HCT116 (cell line): ENCODE data around the gene SAV1. TPM values are rescaled to one million over a fixed set of nuclear protein-coding genes. Genes with fewer than 3 reads are reported as not detected.

ENCODE experiments used
- ATAC-seq: fragments of 200-7000 bp; cut with Tn5 transposase; 2 replicates; pipeline ENCODE4 v1.9.1; 2020; ENCODE audit warnings: mild to moderate bottlenecking, moderate library complexity
- BruUV-seq: library from RNA; stranded (reverse); fragments of 400-500 nt; replicated peaks from 2 replicates; lab custom pipeline; 2021; lab: Mats Ljungman, UMichigan
- CTCF ChIA-PET: fragments of 300-600 bp; sonication (Branson Sonifier 250); formaldehyde crosslinking; loops from one replicate; lab custom pipeline; 2021; ENCODE audit warnings: antibody characterized with exemption; lab: Charles Lee
- POLR2A ChIA-PET: fragments of 300-600, 350-600 bp; sonication (Branson Sonifier 250); formaldehyde crosslinking; loops from one replicate; lab custom pipeline; 2021; ENCODE audit warnings: antibody characterized with exemption; lab: Charles Lee
- RAD21 ChIA-PET, 2 experiments: fragments of 300-600 bp; sonication (Branson Sonifier 250); formaldehyde crosslinking; loops; one replicate each; lab custom pipeline; 2023; ENCODE audit warnings: low total read pairs in 2 of 2; ENCODE audit not compliant: uncharacterized antibody in 2 of 2, unreplicated experiment in 2 of 2, low non-redundant PET in 1 of 2; lab: Charles Lee
- DNase-seq: peaks from one replicate; pipeline ENCODE4 v3.0.0-alpha.2; 2010; ENCODE audit warnings: low read depth, low spot score
- H2AFZ ChIP-seq: fragments of 200-600 bp; shearing (Covaris generic), sonication (generic); 2 replicates; pipeline ENCODE4 v1.6.1; 2017; ENCODE audit warnings: low read depth, mixed run types, mixed read lengths, antibody characterized with exemption, low read length; ENCODE audit not compliant: poor library complexity, severe bottlenecking
- H3K27ac ChIP-seq: 2 replicates; pipeline ENCODE4 v1.5.1; 2012; ENCODE audit warnings: low read depth, low read length
- H3K27me3 ChIP-seq: fragments of 200-600 bp; sonication (generic); 2 replicates; pipeline ENCODE4 v1.6.1; 2016; ENCODE audit warnings: mixed run types, low read length, mixed read lengths; ENCODE audit not compliant: insufficient read depth
- H3K36me3 ChIP-seq, 2 experiments: fragments of 200-500 bp in 1 of 2; fragments of 200-600 bp in 1 of 2; sonication (Bioruptor generic) in 1 of 2; sonication (generic) in 1 of 2; 2 replicates each; pipeline versions ENCODE4 v1.5.1 to v1.6.1; 2014 to 2016; ENCODE audit warnings: low read length in 2 of 2, inconsistent platforms in 1 of 2, mixed read lengths in 1 of 2, mixed run types in 1 of 2; ENCODE audit not compliant: insufficient read depth in 2 of 2, control insufficient read depth in 1 of 2
- H3K4me1 ChIP-seq, 2 experiments: fragments of 200-600 bp in 1 of 2; sonication (generic) in 1 of 2; 2 replicates each; pipeline versions ENCODE4 v1.5.1 to v1.6.1; 2012 to 2017; ENCODE audit warnings: low read length in 2 of 2, inconsistent platforms in 1 of 2, mild to moderate bottlenecking in 1 of 2, mixed read lengths in 1 of 2, mixed run types in 1 of 2, moderate library complexity in 1 of 2; ENCODE audit not compliant: insufficient read depth in 2 of 2, control insufficient read depth in 1 of 2
- H3K4me2 ChIP-seq: fragments of 200-600 bp; sonication (generic); 2 replicates; pipeline ENCODE4 v1.6.1; 2017; ENCODE audit warnings: mixed run types, low read length, mixed read lengths
- H3K4me3 ChIP-seq, 2 experiments: fragments of 200-600 bp in 1 of 2; sonication (generic) in 1 of 2; replicated peaks in 1 of 2; 2 replicates each; pipeline ENCODE4 v1.5.1; 2011 to 2016; ENCODE audit warnings: low read length in 2 of 2, control low read depth in 1 of 2, low read depth in 1 of 2, mild to moderate bottlenecking in 1 of 2, mixed read lengths in 1 of 2, mixed run types in 1 of 2
- H3K79me2 ChIP-seq: fragments of 200-600 bp; sonication (generic); 2 replicates; pipeline ENCODE4 v1.6.1; 2017; ENCODE audit warnings: mild to moderate bottlenecking, mixed run types, low read length, moderate library complexity, mixed read lengths; ENCODE audit not compliant: insufficient read depth
- H3K9ac ChIP-seq: fragments of 200-600 bp; sonication (generic); 2 replicates; pipeline ENCODE4 v1.6.1; 2016; ENCODE audit warnings: low read length, mixed read lengths
- H3K9me2 ChIP-seq: fragments of 200-600 bp; sonication (generic), shearing (Covaris generic); 2 replicates; pipeline ENCODE4 v1.6.1; 2017; ENCODE audit warnings: mixed run types, mild to moderate bottlenecking, moderate library complexity; ENCODE audit not compliant: insufficient read depth
- H3K9me3 ChIP-seq, 2 experiments: fragments of 200-500 bp in 1 of 2; fragments of 200-600 bp in 1 of 2; sonication (Bioruptor generic) in 1 of 2; sonication (generic) in 1 of 2; 2 replicates each; pipeline ENCODE4 v1.6.1; 2014 to 2017; ENCODE audit warnings: low read length in 2 of 2, mixed read lengths in 2 of 2, inconsistent platforms in 1 of 2, low read depth in 1 of 2, mild to moderate bottlenecking in 1 of 2, mixed run types in 1 of 2, moderate library complexity in 1 of 2; ENCODE audit not compliant: control insufficient read depth in 1 of 2, insufficient read depth in 1 of 2
- H4K20me1 ChIP-seq: fragments of 200-600 bp; sonication (generic), shearing (Covaris generic); 2 replicates; pipeline ENCODE4 v1.6.1; 2017; ENCODE audit warnings: mixed run types, mild to moderate bottlenecking, moderate library complexity; ENCODE audit not compliant: insufficient read depth
- ATF3 ChIP-seq: IDR thresholded peaks from 2 replicates; pipeline ENCODE4 v1.6.1; 2012
- CBX3 ChIP-seq: IDR thresholded peaks from 2 replicates; pipeline ENCODE4 v1.6.1; 2012; ENCODE audit warnings: low read depth
- CEBPB ChIP-seq: IDR thresholded peaks from 2 replicates; pipeline ENCODE4 v1.6.1; 2012; ENCODE audit warnings: low read depth
- CTCF ChIP-seq, 3 experiments: fragments of 200-600 bp in 1 of 3; sonication (generic) in 1 of 3; IDR thresholded peaks in 2 of 3; conservative IDR thresholded peaks in 1 of 3; 2 replicates each; pipeline ENCODE4 v1.5.1; 2012 to 2017; ENCODE audit warnings: low read depth in 2 of 3, low read length in 2 of 3, antibody characterized with exemption in 1 of 3, borderline replicate concordance in 1 of 3, control low read depth in 1 of 3, mild to moderate bottlenecking in 1 of 3, mixed read lengths in 1 of 3, mixed run types in 1 of 3, moderate library complexity in 1 of 3; ENCODE audit not compliant: insufficient read depth in 1 of 3
- EGR1 ChIP-seq: IDR thresholded peaks from 2 replicates; pipeline ENCODE4 v1.6.1; 2012; ENCODE audit warnings: low read depth
- ELF1 ChIP-seq: IDR thresholded peaks from 2 replicates; pipeline ENCODE4 v1.6.1; 2012; ENCODE audit warnings: low read depth, borderline replicate concordance
- EZH2phosphoT487 ChIP-seq: fragments of 200-600 bp; IDR thresholded peaks from 2 replicates; pipeline ENCODE4 v1.6.1; 2018; ENCODE audit warnings: antibody characterized with exemption, borderline replicate concordance
- FOSL1 ChIP-seq: IDR thresholded peaks from 2 replicates; pipeline ENCODE4 v1.6.1; 2012; ENCODE audit warnings: low read depth
- JUND ChIP-seq: IDR thresholded peaks from 2 replicates; pipeline ENCODE4 v1.6.1; 2012
- POLR2A ChIP-seq: IDR thresholded peaks from 2 replicates; pipeline ENCODE4 v1.7.0; 2011; ENCODE audit warnings: borderline replicate concordance; ENCODE audit not compliant: insufficient read depth, insufficient read length; ENCODE audit errors: extremely low read depth
- POLR2AphosphoS5 ChIP-seq: IDR thresholded peaks from 2 replicates; pipeline ENCODE4 v1.6.1; 2011; ENCODE audit warnings: mild to moderate bottlenecking, low read depth, low read length, moderate library complexity
- RAD21 ChIP-seq: IDR thresholded peaks from 2 replicates; pipeline ENCODE4 v1.6.1; 2012; ENCODE audit warnings: low read depth, mild to moderate bottlenecking
- REST ChIP-seq: IDR thresholded peaks from 2 replicates; pipeline ENCODE4 v1.6.1; 2012; ENCODE audit warnings: low read depth
- SIN3A ChIP-seq: IDR thresholded peaks from 2 replicates; pipeline ENCODE4 v1.6.1; 2012; ENCODE audit warnings: low read depth
- SRF ChIP-seq: IDR thresholded peaks from 2 replicates; pipeline ENCODE4 v1.6.1; 2012; ENCODE audit warnings: low read depth
- TCF7L2 ChIP-seq: IDR thresholded peaks from 2 replicates; pipeline ENCODE4 v1.7.0; 2011; ENCODE audit warnings: borderline replicate concordance, inconsistent platforms; ENCODE audit not compliant: insufficient read depth, insufficient read length; ENCODE audit errors: extremely low read depth
- YY1 ChIP-seq: IDR thresholded peaks from 2 replicates; pipeline ENCODE4 v1.6.1; 2011; ENCODE audit warnings: low read length, low read depth, moderate library complexity, mild to moderate bottlenecking; ENCODE audit not compliant: insufficient replicate concordance; ENCODE audit errors: extremely low read depth
- ZBTB33 ChIP-seq: IDR thresholded peaks from 2 replicates; pipeline ENCODE4 v1.6.1; 2011; ENCODE audit warnings: mild to moderate bottlenecking, low read length, moderate library complexity; ENCODE audit not compliant: insufficient replicate concordance; ENCODE audit errors: extremely low read depth
- ZNF274 ChIP-seq: fragments of 200-500 bp; sonication (Bioruptor generic); IDR thresholded peaks from 2 replicates; pipeline ENCODE4 v1.6.1; 2014; ENCODE audit warnings: mild to moderate bottlenecking, low read depth, low read length, inconsistent platforms
- intact Hi-C: fragments of 100-400 bp; cut with micrococcal nuclease; formaldehyde crosslinking; loops from 2 replicates; pipeline ENCODE4 v1.10.0; 2022
- total RNA-seq: library from RNA; stranded (reverse); gene quantifications from one replicate; pipeline ENCODE4 v1.2.1, GENCODE V29; 2021; ENCODE audit not compliant: unreplicated experiment

The SAV1 gene
- total RNA-seq, 1 experiment from 2014 or later: 38.0 TPM

DNA sequence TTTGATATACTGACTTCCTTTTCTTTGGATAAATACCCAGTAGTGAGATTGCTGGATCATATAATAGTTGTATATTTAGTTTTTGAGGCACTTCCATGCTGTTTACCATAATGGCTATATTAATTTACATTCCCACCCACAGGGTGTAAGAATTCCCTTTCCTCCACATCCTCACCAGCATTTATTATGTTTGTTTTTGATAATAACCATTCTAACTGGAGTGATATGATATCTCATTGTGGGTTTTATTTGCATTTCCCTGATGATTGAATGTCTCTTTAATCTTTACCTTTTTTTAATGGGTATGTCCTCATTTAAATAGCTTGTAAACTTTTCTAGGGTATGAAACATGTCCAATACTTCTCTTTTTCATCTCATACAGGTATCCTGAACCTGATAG is 11.6 kb upstream of the SAV1 start:
- POLR2A ChIA-PET: interaction anchor here (0.7 kb wide), 1 partner anchor 8 kb away, joined by 3 read pairs; no protein-coding TSS in a partner anchor
- no peaks in the 10 kb centered on the region for H3K27me3 ChIP-seq
- H3K27ac ChIP-seq: no peak overlapping the region
- intact Hi-C loops: no loop called here
- TSS peak; percentile 45 for BruUV-seq
- no peak for TF ChIP-seq ZNF274
- no peak for TF ChIP-seq ATF3
- no peak for TF ChIP-seq JUND
- TF ChIP-seq SIN3A: no peak
- no peak for TF ChIP-seq EGR1
- TF ChIP-seq SRF: no peak
- no peak for TF ChIP-seq FOSL1
- TF ChIP-seq YY1: no peak
- no peak for TF ChIP-seq REST
- no peak for TF ChIP-seq POLR2A
- no peak for TF ChIP-seq ELF1
- no peak for TF ChIP-seq EZH2phosphoT487
- no peak for TF ChIP-seq CTCF (IDR thresholded peaks at IDR 0.05 in 2 of 3, conservative IDR thresholded peaks at IDR 0.05 in 1 of 3; ENCODE audit: borderline replicate concordance in 1 of 3, insufficient read depth in 1 of 3, low read depth in 2 of 3, low read length in 2 of 3)
- no peak for TF ChIP-seq TCF7L2
- no peak for TF ChIP-seq ZBTB33
- no peak for TF ChIP-seq POLR2AphosphoS5
- no peak for TF ChIP-seq CBX3
- TF ChIP-seq RAD21: no peak
- no peak for TF ChIP-seq CEBPB
- no peak overlapping the region for H2AFZ ChIP-seq
- H3K9ac ChIP-seq: no peak overlapping the region
- H3K4me1 ChIP-seq: peaks cover 35 to 50% of the 10 kb centered on the region in 2 experiments
- no peaks in the 10 kb centered on the region for H4K20me1 ChIP-seq
- H3K36me3 ChIP-seq: no peaks in the 10 kb centered on the region
- CTCF ChIA-PET: no interaction called here
- no peaks in the 10 kb centered on the region for H3K79me2 ChIP-seq
- no peak for ATAC-seq
- RAD21 ChIA-PET: no interaction called here
- H3K4me2 ChIP-seq: no peak overlapping the region
- H3K9me3 ChIP-seq: no peaks in the 10 kb centered on the region
- no peak overlapping the region for H3K4me3 ChIP-seq
- H3K9me2 ChIP-seq: no peaks in the 10 kb centered on the region
- no peak for DNase-seq
